PC-9 (cell line): Measurements from ENCODE around the gene ADGRA1. TPM values are rescaled to one million over a fixed set of nuclear protein-coding genes. Genes with fewer than 3 reads are reported as not detected.

Source experiments
- BruUV-seq: library from RNA; stranded (reverse); fragments of 400-500 nt; replicated peaks from 2 replicates; lab custom pipeline; 2021; lab: Mats Ljungman, UMichigan
- CTCF ChIA-PET: fragments of 300-600 bp; sonication (Branson Sonifier 250); formaldehyde crosslinking; loops from one replicate; lab custom pipeline; 2022; ENCODE audit warnings: antibody characterized with exemption; lab: Charles Lee
- POLR2A ChIA-PET: fragments of 300-600 bp; sonication (Branson Sonifier 250); formaldehyde crosslinking; loops from one replicate; lab custom pipeline; 2022; ENCODE audit warnings: antibody characterized with exemption; ENCODE audit not compliant: unreplicated experiment; lab: Charles Lee
- DNase-seq, 2 experiments: peaks; one replicate each; pipeline versions ENCODE4 v3.0.0 to v3.0.0-alpha.2; 2015 to 2022; ENCODE audit warnings: mixed read lengths in 1 of 2
- H2AFZ ChIP-seq: fragments of 200-600 bp; sonication (generic); 2 replicates; pipeline ENCODE4 v1.8.1; 2017; ENCODE audit warnings: antibody characterized with exemption
- H3F3A ChIP-seq: fragments of 200-600 bp; sonication (generic); 2 replicates; pipeline ENCODE4 v1.8.1; 2017; ENCODE audit warnings: antibody characterized with exemption, mild to moderate bottlenecking, low read depth; ENCODE audit not compliant: insufficient read depth
- H3K27ac ChIP-seq: fragments of 200-600 bp; sonication (generic); 2 replicates; pipeline ENCODE4 v1.6.1; 2016; ENCODE audit warnings: mixed run types
- H3K27me3 ChIP-seq: fragments of 200-600 bp; sonication (generic); 2 replicates; pipeline ENCODE4 v1.6.1; 2016; ENCODE audit warnings: low read depth, mixed run types; ENCODE audit not compliant: insufficient read depth
- H3K36me3 ChIP-seq: fragments of 200-600 bp; sonication (generic); 2 replicates; pipeline ENCODE4 v1.6.1; 2016; ENCODE audit warnings: low read depth, mixed run types
- H3K4me1 ChIP-seq: fragments of 200-600 bp; sonication (generic); replicated peaks from 2 replicates; pipeline ENCODE4 v1.6.1; 2016; ENCODE audit warnings: mixed run types; ENCODE audit not compliant: insufficient read depth
- H3K4me2 ChIP-seq: fragments of 200-600 bp; sonication (generic); 2 replicates; pipeline ENCODE4 v1.6.1; 2017; ENCODE audit warnings: mixed run types
- H3K4me3 ChIP-seq: fragments of 200-600 bp; sonication (generic); 2 replicates; pipeline ENCODE4 v1.6.1; 2016; ENCODE audit warnings: mixed run types
- H3K79me2 ChIP-seq: fragments of 200-600 bp; sonication (generic); 2 replicates; pipeline ENCODE4 v1.6.1; 2017; ENCODE audit warnings: low read depth, mixed run types
- H3K9me2 ChIP-seq: fragments of 200-600 bp; sonication (generic); 2 replicates; pipeline ENCODE4 v1.8.1; 2017; ENCODE audit warnings: mild to moderate bottlenecking; ENCODE audit not compliant: insufficient read depth
- H3K9me3 ChIP-seq: fragments of 200-600 bp; sonication (generic); 2 replicates; pipeline ENCODE4 v1.8.1; 2016; ENCODE audit warnings: low read depth; ENCODE audit not compliant: insufficient read depth
- H4K20me1 ChIP-seq: fragments of 200-600 bp; sonication (generic); 2 replicates; pipeline ENCODE4 v1.8.1; 2017; ENCODE audit not compliant: insufficient read depth
- CTCF ChIP-seq: fragments of 200-600 bp; sonication (generic); conservative IDR thresholded peaks from 2 replicates; pipeline ENCODE4 v1.6.1; 2017; ENCODE audit warnings: mixed run types, antibody characterized with exemption, mild to moderate bottlenecking, moderate library complexity
- EZH2 ChIP-seq: fragments of 200-600 bp; sonication (generic); IDR thresholded peaks from 2 replicates; pipeline ENCODE4 v1.8.0; 2017; ENCODE audit warnings: antibody characterized with exemption, low read depth
- intact Hi-C: fragments of 100-400 bp; cut with micrococcal nuclease; formaldehyde crosslinking; loops from one replicate; pipeline ENCODE4 v1.10.0; 2022; ENCODE audit not compliant: unreplicated experiment
- total RNA-seq: library from RNA; stranded (reverse); gene quantifications from 2 replicates; pipeline ENCODE4 v1.2.3, GENCODE V29; 2021

Gene ADGRA1
- total RNA-seq, 1 experiment from 2014 or later, result not detected

GRCh38 chr10:133060022-133060421 is 27.7 kb upstream of the ADGRA1 start:
- Histone ChIP-seq H4K20me1 (no peaks in the 10 kb centered on the region), H3K27me3 (peaks cover 56% of the 10 kb centered on the region), H3K9me3 (no peaks in the 10 kb centered on the region), H3K36me3 (no peaks in the 10 kb centered on the region), H3K9me2 (no peaks in the 10 kb centered on the region), H3K4me2 (no peak overlapping the region), H3K4me3 (no peak overlapping the region), H2AFZ (no peak overlapping the region), H3K4me1 (no peaks in the 10 kb centered on the region), H3F3A (no peaks in the 10 kb centered on the region), H3K27ac (no peak overlapping the region), H3K79me2 (no peaks in the 10 kb centered on the region)
- DNase-seq, result no peak
- intact Hi-C loops, result no loop called here
- TF ChIP-seq CTCF (no peak), EZH2 (no peak)
- CTCF ChIA-PET, result no interaction called here
- POLR2A ChIA-PET, result no interaction called here
- no TSS peak for BruUV-seq

GRCh38 chr10:133060466-133060865 is 27.3 kb upstream of the ADGRA1 start:
- DNase-seq, result no peak
- POLR2A ChIA-PET, result no interaction called here
- no peak overlapping the region for H3K27ac ChIP-seq
- H3K4me1 ChIP-seq, result no peaks in the 10 kb centered on the region
- H3F3A ChIP-seq, result no peaks in the 10 kb centered on the region
- BruUV-seq, result no TSS peak
- TF ChIP-seq EZH2, result no peak
- no peak for TF ChIP-seq CTCF
- H3K79me2 ChIP-seq, result no peaks in the 10 kb centered on the region
- H4K20me1 ChIP-seq, result no peaks in the 10 kb centered on the region
- no peaks in the 10 kb centered on the region for H3K9me2 ChIP-seq
- H3K27me3 ChIP-seq, result peaks cover 54% of the 10 kb centered on the region
- H3K4me3 ChIP-seq, result no peak overlapping the region
- no peaks in the 10 kb centered on the region for H3K36me3 ChIP-seq
- H3K4me2 ChIP-seq, result no peak overlapping the region
- intact Hi-C loops, result no loop called here
- CTCF ChIA-PET, result no interaction called here
- no peak overlapping the region for H2AFZ ChIP-seq
- no peaks in the 10 kb centered on the region for H3K9me3 ChIP-seq

GRCh38 chr10:133060881-133061280 is 26.8 kb upstream of the ADGRA1 start:
- Histone ChIP-seq H2AFZ (no peak overlapping the region), H3K27ac (no peak overlapping the region), H3K27me3 (peaks cover 50% of the 10 kb centered on the region), H3K9me2 (no peaks in the 10 kb centered on the region), H3K4me3 (no peak overlapping the region), H3K9me3 (no peaks in the 10 kb centered on the region), H4K20me1 (no peaks in the 10 kb centered on the region), H3K4me1 (no peaks in the 10 kb centered on the region), H3K4me2 (no peak overlapping the region), H3K79me2 (no peaks in the 10 kb centered on the region), H3F3A (no peaks in the 10 kb centered on the region), H3K36me3 (no peaks in the 10 kb centered on the region)
- no TSS peak for BruUV-seq
- intact Hi-C loops, result no loop called here
- ChIA-PET POLR2A (no interaction called here), CTCF (no interaction called here)
- no peak for DNase-seq
- TF ChIP-seq EZH2 (no peak), CTCF (no peak)
